AML-193 (cell line): ENCODE data around the gene C1orf35.

Experiments
- DNase-seq, 2 experiments: peaks; one replicate each; lab custom pipeline; 2025; lab: John Stamatoyannopoulos, UW

Gene C1orf35

DNA sequence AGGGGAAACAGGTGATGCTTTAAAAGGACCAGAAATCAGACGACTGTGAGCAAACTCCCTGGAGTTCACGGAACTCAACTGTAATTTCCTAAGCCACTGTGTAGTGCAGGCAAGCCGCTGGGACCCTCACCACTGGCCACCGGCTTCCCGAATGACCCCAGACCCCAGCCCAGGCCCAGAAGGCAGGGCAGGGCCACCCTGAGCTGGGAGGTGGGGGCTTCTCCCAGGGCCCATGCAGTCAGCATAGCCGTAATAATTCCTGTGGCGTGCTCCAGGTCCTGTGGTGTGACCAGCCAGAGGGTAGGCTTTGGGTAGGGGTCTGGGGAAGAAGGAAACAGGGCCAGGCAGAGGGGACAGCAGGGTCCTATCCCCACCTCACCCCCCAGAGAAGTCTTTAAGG, 24.1 kb downstream of the C1orf35 start:
- no peak for DNase-seq

DNA sequence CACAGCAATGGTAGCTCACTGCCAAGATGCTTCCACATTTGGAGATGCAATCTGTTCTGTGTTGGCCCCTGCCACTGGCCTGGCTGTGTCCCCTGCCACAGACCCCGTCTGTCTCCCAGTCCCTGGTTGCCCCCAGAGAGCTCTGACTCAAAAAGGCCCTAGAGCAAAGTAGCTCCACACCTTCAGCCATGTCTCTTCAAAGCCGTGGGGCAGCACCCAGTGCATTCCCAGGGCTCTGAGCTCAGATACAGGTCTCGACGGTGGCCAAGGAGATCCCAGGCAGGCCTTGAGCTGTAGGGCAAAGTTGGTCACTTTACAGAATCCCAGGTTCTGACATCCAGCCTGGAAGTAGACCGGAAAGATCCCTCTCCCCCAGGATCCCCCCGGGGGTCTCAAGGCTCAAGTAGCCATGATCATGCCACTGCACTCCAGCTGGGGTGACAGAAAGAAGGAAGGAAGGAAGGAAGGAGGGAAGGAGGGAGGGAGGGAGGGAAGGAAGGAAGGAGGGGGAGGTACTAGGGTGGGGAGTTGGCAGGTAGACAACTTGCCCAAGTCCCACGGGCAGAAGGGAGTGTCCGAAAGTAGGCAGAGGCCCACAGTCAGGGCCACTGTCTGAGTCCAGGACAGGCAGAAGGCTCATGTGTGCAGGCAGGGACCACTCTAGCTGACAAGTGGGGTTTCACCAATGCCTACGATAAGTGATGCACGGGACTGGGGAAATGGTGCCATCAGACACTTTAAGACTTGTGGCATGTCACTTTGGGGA, 25.4 kb downstream of the C1orf35 start:
- no peak for DNase-seq

DNA sequence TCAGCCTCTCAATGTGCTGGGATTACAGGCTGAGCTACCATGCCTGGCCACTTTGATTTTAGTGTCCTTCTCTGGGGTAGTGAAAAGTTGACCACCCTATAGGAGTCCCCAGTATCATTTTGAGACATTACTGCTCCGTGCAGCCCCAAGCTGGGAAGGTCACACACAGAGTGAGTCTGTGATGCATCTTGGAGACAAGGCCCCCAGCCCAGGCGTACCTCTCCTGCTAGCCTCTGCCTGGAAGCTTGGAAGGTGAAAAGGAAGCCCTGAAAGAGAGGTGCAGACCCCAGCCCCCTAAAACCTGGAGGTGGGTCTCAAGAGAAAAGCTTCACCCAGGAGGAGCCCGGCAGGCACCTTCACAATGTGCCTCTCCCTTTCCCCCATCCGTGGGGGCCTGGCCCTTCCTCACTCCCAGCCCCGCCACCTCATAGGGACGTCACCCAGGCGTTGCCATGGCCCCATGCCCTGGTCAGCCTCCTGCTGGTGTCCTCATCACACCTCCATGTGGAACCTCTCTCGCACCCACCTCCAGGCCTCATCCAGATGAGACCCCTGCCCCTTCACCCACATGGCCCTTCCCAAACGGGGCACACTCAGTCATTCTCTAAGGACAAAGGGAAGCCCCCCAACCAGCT, 26.2 kb downstream of the C1orf35 start:
- DNase-seq = no peak

DNA sequence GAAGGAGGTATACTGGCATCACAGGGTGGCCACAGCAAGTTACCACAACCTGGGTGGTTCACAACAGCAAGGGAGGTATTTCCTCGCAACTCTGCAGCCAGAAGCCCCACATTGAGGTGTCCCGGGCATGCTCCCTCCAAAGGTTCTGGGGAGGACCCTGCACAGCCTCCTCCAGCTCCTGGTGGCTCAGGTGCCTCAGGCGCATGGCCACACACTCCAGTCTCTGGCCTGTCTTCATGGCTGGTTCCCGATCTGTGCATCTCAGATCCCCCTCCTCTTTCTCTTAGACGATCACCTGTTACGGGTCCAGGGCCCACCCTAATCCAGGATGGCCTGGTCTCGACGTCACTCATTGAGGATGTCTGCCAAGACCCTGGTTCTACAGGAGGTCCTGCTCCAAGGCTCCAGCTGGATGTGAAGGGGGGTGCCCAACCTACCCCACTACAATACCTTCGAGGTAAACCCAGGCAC, 27.3 kb downstream of the C1orf35 start:
- DNase-seq = no peak

DNA sequence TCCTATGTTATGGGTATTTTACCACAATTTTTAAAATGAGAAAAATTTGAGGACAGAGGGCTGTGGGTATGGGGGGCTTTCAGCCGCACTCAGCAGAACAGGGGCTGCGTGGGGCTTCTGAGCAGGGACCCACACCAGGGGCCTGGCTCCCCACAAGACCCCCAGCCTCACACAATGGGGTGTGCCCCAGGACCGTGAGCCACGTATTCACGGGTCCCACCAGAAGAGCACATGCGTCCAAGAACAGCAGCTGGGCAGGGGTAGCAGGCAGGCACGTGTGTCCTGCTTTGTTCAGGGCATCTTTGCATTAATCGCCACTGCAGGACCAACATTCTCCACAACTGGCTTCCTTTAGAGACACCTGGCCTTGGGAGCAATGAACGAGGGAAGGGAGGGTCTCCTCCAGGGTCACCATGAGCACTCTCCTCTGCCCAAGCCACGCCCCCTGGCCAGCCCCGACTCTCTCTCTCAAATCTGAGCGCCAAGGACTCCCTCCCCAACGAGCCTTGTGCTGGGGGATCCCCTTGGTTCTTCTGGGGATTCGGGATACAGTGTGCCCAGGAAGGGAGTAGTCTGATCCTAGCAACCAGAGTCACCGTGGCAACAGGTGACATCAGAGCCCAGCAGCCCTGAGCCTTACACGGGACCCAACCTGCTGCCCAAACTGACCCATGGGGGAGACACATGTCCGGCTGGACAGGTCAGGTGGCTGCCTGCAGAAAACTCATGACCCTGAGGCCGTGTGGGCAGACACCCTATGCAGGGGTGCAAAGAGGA, 28.0 kb downstream of the C1orf35 start:
- DNase-seq = no peak

DNA sequence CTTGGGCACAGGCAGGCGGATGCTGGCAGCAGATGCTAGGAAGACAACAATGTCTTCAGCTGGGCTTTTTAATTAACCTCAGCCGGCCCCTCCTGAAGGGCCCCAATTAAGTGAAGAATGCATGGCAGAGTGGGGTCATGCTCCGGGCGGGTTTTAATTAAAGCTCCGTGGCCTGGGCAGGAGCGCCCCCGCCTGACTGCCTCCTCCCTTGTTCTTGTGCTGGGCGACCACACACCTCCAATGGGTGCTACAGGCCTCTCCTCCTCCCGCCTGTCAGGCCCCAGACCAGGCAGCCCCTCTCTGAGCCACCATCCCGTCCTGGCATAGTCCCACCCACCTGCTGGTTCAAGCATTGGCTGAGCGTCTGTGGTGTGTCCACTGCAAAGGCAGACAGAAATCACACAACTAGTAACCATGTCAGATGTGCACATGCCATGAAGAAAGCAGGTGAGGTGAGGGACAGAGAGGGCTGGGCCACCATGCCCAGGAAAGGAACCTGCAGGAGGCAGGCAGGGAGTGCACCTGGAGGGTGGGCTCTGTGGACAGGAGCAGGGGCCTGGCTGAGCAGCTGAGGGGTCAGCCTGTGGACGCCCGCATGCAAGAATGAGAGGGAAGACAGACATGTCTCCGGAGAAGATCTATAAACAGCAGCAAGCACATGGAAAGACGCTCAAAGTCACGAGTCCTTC, 29.1 kb downstream of the C1orf35 start:
- DNase-seq = no peak

DNA sequence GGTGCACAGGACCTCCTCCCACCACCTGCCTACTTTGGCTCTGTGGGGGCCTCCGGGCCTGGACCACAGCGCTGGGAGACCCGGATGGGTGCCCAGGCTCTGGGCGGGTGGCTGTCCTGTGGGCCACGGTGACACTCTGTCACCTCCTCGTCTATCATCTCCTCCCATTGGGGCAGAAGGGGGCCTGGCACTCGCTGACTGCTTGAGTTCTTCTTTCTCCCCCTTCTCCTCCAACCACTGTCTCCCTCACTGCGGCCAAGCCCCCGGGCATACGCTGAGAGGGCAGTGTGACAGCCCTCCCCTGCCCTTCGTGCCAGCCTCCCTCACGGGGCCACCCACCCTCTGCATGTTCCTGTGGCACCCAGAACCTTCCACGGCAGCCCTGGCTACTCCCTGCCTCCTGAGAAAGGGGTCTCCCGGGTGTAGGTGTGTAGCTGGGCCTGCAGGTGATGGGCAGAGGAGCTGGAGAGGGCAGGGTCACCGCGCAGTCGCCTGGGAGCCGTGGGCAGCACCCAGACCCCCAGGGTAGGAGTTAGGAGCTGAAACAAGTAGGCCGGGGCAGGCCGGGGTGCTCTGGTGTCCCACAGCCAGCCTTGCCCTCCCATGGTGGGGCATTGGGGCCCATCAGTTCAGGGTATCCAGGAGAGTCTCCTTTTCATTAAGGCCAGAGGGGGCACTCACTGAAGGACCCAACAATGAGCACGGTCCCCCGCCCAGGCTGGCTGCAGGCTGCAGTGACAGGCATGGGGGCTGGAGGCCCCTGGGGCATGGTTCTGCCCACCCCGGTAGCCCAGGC, 29.9 kb downstream of the C1orf35 start:
- DNase-seq = no peak

DNA sequence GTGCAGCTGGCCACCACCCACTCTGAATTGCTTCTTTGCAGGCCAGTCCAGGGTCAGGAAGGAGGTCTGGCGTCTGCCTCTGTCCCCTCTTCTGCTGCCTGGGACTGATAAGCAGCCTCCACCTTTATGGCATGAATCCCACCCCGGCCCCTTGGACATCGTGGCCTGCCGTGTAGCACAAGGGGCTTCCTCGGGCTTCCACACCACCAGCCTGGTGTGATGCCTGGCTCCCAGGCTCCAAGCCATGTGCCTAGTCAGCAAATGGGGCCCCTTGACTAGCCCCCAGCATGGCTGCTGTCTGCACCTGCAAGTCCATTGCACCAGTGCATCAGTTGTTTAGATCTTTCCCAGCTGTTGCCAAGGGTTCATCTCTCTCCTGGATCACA, 30.5 kb downstream of the C1orf35 start:
- no peak for DNase-seq

DNA sequence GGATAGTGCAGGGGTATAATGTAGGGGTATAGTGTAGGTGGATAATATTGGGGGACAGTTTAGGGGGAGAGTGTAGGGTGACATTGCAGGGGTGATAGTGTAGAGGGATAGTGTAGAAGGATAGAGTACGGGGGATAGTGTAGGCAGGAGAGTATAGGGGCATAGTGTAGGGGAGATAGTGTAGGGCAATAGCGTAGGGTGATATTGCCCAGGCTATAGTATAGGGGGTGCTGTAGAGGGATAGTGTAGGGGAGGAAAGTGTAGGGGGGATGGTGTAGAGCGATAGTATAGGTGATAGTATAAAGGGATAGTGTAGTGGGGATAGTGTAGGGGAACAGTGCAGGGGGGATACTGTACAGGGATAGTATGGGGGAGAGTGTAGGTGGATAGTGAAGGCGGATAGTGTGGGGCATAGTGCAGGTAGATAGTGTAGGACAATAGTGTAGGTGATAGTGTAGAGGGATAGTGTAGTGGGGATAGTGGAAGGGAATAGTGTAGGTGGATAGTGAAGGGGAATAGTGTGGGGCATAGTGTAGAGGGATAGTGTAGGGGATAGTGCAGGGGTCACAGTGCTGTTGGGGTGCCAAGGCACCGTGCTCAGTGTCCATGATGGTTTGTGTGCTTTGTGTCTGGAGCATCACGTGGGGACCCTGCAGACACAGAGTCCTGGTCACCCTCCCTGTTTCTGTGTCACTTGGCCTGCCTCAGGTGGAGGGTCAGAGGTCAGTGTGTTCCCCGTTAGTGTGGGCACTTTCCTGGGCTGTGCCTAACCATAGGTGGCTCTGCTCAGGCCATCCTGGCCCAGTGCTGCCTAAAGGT, 31.1 kb downstream of the C1orf35 start:
- no peak for DNase-seq

DNA sequence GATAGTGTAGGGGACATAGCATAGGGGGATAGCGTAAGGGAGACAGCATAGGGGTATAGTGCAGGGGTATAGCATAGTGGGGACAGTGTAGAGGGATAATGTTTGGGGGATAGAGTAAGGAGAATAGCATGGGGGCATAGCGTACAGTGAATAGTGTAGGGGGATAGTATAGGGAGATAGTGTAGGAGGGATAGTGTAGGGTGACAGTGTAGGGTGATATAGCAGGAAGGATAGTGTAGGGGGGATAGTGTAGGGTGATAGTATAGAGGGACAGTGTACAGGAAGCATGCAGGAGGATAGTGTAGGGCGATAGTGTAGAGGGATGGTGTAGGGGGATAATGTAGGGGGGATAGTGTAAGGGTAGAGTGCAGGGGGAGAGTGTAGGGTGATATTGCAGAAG, 32.3 kb downstream of the C1orf35 start:
- DNase-seq = no peak

DNA sequence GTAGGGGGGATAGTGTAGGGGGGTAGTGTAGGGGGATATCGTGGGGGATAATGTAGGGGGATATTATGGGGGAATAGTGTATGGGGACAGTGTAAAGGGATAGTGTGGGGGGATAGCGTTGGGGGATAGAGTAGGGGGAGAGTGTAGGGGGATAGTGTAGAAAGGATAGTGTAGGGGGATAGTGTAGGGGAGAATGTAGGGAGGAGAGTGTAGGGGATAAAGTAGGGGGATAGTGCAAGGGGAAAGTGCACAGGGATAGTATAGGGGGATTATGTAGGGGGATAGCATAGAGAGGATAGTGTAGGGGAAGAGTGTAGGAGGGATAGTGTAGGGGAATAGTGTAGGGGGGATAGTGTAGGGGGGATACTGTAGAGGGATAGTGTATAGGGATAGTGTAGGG, 33.0 kb downstream of the C1orf35 start:
- DNase-seq = no peak

DNA sequence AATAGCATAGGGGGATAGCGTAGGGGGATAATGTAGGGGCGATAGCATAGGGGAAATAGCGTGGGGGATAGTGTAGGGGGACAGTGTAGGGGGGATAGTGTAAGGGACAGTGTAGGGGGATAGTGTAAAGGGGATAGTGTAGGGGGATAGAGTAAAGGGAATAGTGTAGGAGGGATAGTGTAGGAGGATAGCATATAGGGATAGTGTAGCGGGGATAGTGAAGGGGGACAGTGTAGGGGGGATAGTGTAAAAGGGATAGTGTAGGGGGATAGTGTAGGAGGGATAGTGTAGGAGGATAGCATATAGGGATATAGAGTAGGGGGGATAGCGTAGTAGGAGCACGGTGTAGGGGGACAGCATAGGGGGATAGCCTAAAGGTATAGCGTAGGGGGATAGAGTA, 34.8 kb downstream of the C1orf35 start:
- DNase-seq = no peak

DNA sequence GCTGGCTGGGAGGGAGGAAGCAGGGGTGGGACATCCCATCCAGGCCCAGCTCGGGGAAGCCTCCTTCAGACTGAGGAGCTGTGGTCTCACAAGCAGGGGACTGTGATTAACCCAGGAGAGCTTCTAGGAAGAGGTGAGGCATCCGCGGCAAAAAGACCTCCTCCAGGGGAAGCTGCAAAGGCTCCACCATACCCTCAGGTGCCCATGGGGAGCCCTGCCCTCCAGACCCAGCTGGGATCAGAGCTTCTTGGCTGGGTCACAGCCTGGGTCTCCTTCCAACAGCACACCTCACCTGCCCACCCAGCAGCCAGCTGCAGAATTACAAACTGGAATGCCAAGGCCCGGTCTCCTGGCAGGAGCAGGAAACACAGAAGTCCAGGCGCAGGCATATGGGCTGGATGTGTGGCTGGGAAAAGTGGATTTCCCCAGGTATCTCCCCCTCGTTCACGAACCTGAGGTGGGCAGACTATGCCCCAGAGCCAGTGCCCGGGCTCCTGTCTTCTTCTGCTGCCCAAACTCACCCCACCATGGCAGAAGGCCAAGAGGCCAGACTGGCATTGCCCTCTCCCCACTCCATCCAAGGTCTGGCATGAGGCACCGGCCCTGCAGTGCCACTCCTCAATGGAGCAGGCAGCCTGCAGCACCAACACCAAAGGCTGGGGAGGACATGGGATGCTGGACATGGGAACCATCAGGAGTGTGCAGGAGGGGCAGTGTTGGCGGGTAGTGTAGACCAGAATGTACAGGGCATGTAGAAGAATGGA, 36.1 kb downstream of the C1orf35 start:
- no peak for DNase-seq

DNA sequence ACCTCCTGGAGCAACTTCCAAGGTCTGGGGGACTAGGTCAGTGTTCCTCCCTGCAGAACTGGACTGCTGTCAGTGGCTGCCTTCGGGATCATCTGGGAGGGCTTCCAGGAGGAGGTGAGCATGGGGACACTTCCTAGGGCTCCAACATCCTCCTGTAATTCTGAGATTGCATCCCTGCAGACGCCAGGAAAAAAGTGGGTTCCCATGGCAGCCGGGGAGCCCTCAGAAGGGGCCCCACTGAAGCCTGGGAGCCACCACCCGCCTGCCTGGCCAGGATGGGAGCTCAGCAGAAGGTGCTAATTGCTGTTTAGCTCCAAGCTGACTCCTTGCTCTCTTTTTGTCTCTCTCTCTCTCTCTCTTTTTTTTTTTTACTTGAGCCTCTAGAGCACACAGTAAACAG, 36.7 kb downstream of the C1orf35 start:
- no peak for DNase-seq

DNA sequence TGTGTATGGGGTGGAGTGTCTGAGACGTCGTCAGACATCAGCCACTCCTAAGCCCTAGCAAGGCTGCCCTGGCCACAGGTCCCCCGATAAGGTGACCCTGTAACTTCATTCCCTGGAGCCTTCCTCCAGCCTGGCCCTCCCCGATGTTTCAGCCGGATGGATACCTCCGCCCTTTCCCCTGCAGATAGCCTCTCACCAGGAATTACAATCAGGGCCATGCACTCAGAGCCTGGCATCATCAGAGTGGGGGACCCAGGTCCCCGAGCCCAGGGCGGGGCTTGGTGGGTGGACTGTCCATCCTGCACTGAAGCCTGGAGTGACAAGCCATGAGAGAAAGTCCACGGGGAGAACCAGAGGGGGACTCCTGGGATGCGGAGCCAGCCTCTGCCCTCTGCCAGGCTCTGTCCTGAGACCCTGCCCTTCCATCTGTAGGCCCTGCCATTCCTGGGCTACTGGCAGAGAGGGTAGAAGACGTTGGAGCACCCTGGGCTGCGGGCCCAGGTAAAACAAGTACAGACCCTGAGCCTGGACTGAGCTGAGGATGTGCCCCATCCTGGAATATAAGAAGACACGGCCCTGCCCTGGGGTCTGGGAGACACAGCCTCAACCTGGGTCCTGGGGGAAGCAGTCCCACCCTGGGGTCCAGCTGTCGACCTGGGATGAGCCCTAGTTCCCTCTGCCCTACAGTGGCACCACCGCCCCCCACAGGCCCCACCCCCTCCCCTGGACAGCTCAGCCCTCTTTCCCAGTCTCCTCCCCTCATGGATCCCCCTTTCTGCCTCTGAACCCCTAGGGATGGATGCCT, 37.4 kb downstream of the C1orf35 start:
- DNase-seq = no peak

DNA sequence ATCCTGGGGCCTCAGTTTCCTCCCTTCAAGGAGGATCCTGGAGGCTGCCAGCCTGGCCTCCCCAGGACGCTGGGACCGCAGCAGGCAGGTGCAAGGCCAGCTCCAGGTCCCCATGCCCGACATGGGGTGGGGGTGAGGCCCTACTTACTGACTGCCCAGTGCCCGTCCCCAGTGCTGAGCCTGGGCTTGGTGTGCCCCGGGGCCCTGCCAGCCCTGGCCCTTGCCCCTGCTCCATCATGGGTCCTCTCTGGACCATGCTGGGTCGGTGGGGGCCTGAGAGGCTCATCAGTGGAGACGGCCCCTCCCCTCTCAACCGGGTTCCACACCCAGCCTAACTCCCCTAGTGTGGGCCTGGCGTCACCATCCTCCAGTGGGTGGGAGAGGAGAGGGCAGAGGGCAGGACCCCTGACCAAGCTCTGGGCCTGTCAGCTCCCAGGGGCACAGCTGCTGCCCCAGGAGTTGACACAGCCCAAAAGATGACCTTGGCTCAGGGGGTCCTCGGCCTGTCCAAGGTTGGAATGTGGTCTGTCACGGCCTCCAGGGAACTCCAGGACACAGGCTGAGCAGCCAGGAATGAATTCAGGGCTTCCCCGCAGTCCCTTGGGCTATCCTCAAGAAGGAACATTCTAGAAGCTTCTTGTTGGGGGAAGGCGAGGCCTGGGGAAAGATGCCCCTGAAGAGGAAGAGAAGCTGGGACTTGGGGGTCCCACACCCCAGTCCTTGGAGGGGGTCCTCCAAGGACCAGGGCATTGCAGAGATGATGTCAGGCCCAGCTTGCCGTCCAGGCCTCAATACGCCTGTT, 38.2 kb downstream of the C1orf35 start:
- DNase-seq = no peak

DNA sequence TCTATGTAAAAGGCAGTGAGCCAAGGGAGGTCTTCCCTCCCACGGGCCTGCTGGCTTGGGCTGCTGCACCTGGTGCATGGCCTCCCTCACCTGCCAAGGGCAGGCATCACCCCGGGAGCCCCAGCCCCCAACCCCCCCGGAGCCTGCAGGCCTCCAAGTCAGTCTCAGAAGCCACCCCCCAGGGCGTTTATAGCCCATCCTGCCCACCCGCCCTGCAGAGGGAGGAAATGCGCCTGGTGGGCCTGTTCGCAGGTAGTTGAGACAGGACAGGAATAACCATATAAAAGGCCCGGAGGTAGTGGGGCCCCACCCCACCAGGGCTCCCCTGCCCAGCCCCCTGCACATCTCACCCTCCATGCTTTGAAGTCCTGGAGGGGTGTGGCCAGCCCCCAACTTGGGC, 38.8 kb downstream of the C1orf35 start:
- no peak for DNase-seq
